HepG2 (cell line): ENCODE results near the gene CHID1. TPM values are rescaled to one million over a fixed set of nuclear protein-coding genes. Genes with fewer than 3 reads are reported as not detected.

Experiments used
- ATRX ChIP-seq: sonication (generic); formaldehyde crosslinking; IDR thresholded peaks from 2 replicates; pipeline ENCODE4 v1.4.0; 2020; ENCODE audit warnings: missing genetic modification reagents, borderline replicate concordance
- IRF2 ChIP-seq: IDR thresholded peaks from 2 replicates; pipeline ENCODE4 v1.6.1; 2018; ENCODE audit warnings: missing genetic modification reagents, missing compliant biosample characterization
- MEIS2 ChIP-seq: sonication (generic); formaldehyde crosslinking; IDR thresholded peaks from 2 replicates; pipeline ENCODE4 v1.9.0; 2021; ENCODE audit warnings: mild to moderate bottlenecking, missing genetic modification reagents
- NAIF1 ChIP-seq: sonication (generic); formaldehyde crosslinking; IDR thresholded peaks from 2 replicates; pipeline ENCODE4 v1.5.0; 2020; ENCODE audit warnings: mild to moderate bottlenecking, missing genetic modification reagents, borderline replicate concordance
- PHF21A ChIP-seq: sonication (generic); formaldehyde crosslinking; IDR thresholded peaks from 2 replicates; pipeline ENCODE4 v1.5.0; 2020; ENCODE audit warnings: mild to moderate bottlenecking, missing genetic modification reagents
- TBP ChIP-seq: sonication (generic); formaldehyde crosslinking; IDR thresholded peaks from 2 replicates; pipeline ENCODE4 v1.5.0; 2020; ENCODE audit warnings: missing genetic modification reagents
- ZMYM4 ChIP-seq: sonication (generic); formaldehyde crosslinking; IDR thresholded peaks from 2 replicates; pipeline ENCODE4 v1.8.1; 2023; ENCODE audit warnings: mild to moderate bottlenecking, missing genetic modification reagents
- ZNF501 ChIP-seq: sonication (generic); formaldehyde crosslinking; IDR thresholded peaks from 2 replicates; pipeline ENCODE4 v1.5.1; 2020; ENCODE audit warnings: mild to moderate bottlenecking, moderate library complexity, missing genetic modification reagents
- ZNF7 ChIP-seq: IDR thresholded peaks from 2 replicates; pipeline ENCODE4 v1.6.1; 2016; ENCODE audit warnings: missing biosample characterization, missing genetic modification reagents
- polyA plus RNA-seq, 8 experiments: library from polyadenylated mRNA; depleted of rRNA in 3 of 8; stranded (reverse) in 7 of 8; unstranded in 1 of 8; fragments of >200 nt; fragmentation: Illumina TruSeq in 4 of 8; extraction: Trizol in 4 of 8; gene quantifications; 2 replicates each; pipeline versions ENCODE4 v1.2.1 to v1.2.3, GENCODE V29; 2011 to 2016; ENCODE audit warnings: low read depth in 4 of 8, missing spikeins in 1 of 8, mixed read lengths in 1 of 8; ENCODE audit not compliant: insufficient read depth in 1 of 8
- total RNA-seq, 5 experiments: library from RNA; depleted of rRNA; stranded (reverse); fragments of >200 nt; fragmentation: Illumina TruSeq; extraction: Trizol; gene quantifications; 2 replicates each; pipeline ENCODE4 v1.2.3, GENCODE V29; 2016; ENCODE audit warnings: low read depth in 1 of 5
- TF ChIP-seq, protein P1 (sequence below), 2 experiments: sonication (generic) in 1 of 2; formaldehyde crosslinking in 1 of 2; IDR thresholded peaks; 2 replicates each; pipeline versions ENCODE4 v1.4.0 to v1.6.1; 2016 to 2020; ENCODE audit warnings: borderline replicate concordance in 1 of 2, low read depth in 1 of 2, mild to moderate bottlenecking in 1 of 2, missing genetic modification reagents in 1 of 2
- TF ChIP-seq, protein P2 (sequence below): sonication (generic); formaldehyde crosslinking; IDR thresholded peaks from 2 replicates; pipeline ENCODE4 v1.5.0; 2020; ENCODE audit warnings: mild to moderate bottlenecking, missing genetic modification reagents, borderline replicate concordance
- TF ChIP-seq, protein P3 (sequence below): fragments of 450-650 bp; IDR thresholded peaks from 2 replicates; pipeline ENCODE4 v1.6.1; 2016
- TF ChIP-seq, protein P4 (sequence below): sonication (generic); formaldehyde crosslinking; IDR thresholded peaks from 2 replicates; pipeline ENCODE4 v1.4.0; 2020; ENCODE audit warnings: missing genetic modification reagents
- TF ChIP-seq, protein P5 (sequence below), 2 experiments: IDR thresholded peaks; 2 replicates each; pipeline ENCODE4 v1.6.1; 2011 to 2012; ENCODE audit warnings: low read length in 2 of 2, borderline replicate concordance in 1 of 2, low read depth in 1 of 2, mild to moderate bottlenecking in 1 of 2, moderate library complexity in 1 of 2

The CHID1 gene
- total and polyA plus RNA-seq, 2 of the 13 experiments (the other 11 are each of a cell fraction or from before 2014, with no cell fraction given), result 65.1 to 93.6 TPM

DNA sequence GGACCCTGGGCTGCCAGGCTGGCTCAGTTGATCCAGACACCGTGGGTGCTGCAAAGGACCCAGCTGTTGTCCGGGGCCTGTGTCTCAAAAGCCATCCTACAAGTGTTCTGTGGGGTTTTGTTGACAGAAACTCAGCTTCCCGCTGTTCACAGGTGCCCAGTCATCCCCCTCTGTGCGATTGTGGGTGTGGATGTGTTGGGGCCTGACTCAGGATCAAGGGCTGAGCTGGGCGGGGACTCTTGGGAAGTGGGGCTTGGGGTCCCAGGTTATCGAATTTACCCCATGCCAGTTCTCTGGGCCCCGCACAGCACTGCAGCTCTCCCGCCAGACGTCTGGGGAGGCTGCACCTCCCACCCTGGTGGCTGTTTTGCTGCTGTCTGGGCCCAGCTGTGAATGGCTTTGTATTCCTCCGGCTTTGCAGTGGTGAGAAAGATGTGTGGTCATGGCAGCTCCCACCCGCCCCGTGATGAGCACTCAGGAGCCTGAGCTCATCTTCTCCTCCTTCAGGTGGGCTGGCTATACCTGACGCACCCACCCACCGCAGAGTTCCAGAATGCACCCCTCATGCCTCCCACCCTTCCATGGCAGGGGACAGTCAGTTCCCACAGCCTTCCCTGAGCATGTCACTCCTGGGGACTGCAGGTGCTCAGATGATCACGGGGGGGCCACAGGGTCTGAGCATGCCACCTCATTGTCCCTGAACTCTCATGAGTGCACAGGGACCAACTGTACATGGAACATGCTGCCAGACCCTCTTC lies 11.5 kb upstream of the CHID1 start (continued):
- TF ChIP-seq, protein P1, sequence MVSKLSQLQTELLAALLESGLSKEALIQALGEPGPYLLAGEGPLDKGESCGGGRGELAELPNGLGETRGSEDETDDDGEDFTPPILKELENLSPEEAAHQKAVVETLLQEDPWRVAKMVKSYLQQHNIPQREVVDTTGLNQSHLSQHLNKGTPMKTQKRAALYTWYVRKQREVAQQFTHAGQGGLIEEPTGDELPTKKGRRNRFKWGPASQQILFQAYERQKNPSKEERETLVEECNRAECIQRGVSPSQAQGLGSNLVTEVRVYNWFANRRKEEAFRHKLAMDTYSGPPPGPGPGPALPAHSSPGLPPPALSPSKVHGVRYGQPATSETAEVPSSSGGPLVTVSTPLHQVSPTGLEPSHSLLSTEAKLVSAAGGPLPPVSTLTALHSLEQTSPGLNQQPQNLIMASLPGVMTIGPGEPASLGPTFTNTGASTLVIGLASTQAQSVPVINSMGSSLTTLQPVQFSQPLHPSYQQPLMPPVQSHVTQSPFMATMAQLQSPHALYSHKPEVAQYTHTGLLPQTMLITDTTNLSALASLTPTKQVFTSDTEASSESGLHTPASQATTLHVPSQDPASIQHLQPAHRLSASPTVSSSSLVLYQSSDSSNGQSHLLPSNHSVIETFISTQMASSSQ (IDR thresholded peaks at IDR 0.05; ENCODE audit: low read depth), result no peak
- TF ChIP-seq, protein P1 (CRISPR knock-in tag; IDR thresholded peaks at IDR 0.05; ENCODE audit: borderline replicate concordance), result no peak
- TF ChIP-seq ZNF501 (CRISPR knock-in tag) (no peak), PHF21A (CRISPR knock-in tag) (no peak), ZNF7 (CRISPR knock-in tag) (no peak), MEIS2 (CRISPR knock-in tag) (no peak), NAIF1 (CRISPR knock-in tag) (no peak), ATRX (CRISPR knock-in tag) (no peak), IRF2 (CRISPR knock-in tag) (no peak), TBP (CRISPR knock-in tag) (no peak), ZMYM4 (CRISPR knock-in tag) (no peak)
- TF ChIP-seq, protein P2, sequence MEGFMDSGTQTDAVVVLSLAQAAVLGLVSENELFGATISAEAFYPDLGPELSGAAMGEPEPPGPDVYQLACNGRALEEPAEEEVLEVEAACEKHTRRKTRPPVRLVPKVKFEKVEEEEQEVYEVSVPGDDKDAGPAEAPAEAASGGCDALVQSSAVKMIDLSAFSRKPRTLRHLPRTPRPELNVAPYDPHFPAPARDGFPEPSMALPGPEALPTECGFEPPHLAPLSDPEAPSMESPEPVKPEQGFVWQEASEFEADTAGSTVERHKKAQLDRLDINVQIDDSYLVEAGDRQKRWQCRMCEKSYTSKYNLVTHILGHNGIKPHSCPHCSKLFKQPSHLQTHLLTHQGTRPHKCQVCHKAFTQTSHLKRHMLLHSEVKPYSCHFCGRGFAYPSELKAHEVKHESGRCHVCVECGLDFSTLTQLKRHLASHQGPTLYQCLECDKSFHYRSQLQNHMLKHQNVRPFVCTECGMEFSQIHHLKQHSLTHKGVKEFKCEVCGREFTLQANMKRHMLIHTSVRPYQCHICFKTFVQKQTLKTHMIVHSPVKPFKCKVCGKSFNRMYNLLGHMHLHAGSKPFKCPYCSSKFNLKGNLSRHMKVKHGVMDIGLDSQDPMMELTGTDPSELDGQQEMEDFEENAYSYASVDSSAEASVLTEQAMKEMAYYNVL (CRISPR knock-in tag), result 0 out of 2 replicates have a peak, but pooled peaks have one; percentile 6
- TF ChIP-seq, protein P3, sequence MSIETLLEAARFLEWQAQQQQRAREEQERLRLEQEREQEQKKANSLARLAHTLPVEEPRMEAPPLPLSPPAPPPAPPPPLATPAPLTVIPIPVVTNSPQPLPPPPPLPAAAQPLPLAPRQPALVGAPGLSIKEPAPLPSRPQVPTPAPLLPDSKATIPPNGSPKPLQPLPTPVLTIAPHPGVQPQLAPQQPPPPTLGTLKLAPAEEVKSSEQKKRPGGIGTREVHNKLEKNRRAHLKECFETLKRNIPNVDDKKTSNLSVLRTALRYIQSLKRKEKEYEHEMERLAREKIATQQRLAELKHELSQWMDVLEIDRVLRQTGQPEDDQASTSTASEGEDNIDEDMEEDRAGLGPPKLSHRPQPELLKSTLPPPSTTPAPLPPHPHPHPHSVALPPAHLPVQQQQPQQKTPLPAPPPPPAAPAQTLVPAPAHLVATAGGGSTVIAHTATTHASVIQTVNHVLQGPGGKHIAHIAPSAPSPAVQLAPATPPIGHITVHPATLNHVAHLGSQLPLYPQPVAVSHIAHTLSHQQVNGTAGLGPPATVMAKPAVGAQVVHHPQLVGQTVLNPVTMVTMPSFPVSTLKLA, result no peak
- TF ChIP-seq, protein P4, sequence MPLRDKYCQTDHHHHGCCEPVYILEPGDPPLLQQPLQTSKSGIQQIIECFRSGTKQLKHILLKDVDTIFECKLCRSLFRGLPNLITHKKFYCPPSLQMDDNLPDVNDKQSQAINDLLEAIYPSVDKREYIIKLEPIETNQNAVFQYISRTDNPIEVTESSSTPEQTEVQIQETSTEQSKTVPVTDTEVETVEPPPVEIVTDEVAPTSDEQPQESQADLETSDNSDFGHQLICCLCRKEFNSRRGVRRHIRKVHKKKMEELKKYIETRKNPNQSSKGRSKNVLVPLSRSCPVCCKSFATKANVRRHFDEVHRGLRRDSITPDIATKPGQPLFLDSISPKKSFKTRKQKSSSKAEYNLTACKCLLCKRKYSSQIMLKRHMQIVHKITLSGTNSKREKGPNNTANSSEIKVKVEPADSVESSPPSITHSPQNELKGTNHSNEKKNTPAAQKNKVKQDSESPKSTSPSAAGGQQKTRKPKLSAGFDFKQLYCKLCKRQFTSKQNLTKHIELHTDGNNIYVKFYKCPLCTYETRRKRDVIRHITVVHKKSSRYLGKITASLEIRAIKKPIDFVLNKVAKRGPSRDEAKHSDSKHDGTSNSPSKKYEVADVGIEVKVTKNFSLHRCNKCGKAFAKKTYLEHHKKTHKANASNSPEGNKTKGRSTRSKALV (CRISPR knock-in tag), result no peak
- TF ChIP-seq, protein P5, sequence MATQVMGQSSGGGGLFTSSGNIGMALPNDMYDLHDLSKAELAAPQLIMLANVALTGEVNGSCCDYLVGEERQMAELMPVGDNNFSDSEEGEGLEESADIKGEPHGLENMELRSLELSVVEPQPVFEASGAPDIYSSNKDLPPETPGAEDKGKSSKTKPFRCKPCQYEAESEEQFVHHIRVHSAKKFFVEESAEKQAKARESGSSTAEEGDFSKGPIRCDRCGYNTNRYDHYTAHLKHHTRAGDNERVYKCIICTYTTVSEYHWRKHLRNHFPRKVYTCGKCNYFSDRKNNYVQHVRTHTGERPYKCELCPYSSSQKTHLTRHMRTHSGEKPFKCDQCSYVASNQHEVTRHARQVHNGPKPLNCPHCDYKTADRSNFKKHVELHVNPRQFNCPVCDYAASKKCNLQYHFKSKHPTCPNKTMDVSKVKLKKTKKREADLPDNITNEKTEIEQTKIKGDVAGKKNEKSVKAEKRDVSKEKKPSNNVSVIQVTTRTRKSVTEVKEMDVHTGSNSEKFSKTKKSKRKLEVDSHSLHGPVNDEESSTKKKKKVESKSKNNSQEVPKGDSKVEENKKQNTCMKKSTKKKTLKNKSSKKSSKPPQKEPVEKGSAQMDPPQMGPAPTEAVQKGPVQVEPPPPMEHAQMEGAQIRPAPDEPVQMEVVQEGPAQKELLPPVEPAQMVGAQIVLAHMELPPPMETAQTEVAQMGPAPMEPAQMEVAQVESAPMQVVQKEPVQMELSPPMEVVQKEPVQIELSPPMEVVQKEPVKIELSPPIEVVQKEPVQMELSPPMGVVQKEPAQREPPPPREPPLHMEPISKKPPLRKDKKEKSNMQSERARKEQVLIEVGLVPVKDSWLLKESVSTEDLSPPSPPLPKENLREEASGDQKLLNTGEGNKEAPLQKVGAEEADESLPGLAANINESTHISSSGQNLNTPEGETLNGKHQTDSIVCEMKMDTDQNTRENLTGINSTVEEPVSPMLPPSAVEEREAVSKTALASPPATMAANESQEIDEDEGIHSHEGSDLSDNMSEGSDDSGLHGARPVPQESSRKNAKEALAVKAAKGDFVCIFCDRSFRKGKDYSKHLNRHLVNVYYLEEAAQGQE (IDR thresholded peaks at IDR 0.05; ENCODE audit: borderline replicate concordance in 1 of 2, low read depth in 1 of 2, low read length in 2 of 2), result no peak
